Mesodermal cell (in vitro differentiated cells): ENCODE data around the gene PHF14. TPM values are rescaled to one million over a fixed set of nuclear protein-coding genes. Genes with fewer than 3 reads are reported as not detected.
A peak's percentile ranks its signal among the peaks of the same experiment; 100 is the strongest.
"Not testable (repeated sequence)": the region's sequence is repeated elsewhere in the genome, so short reads cannot be mapped to it uniquely, and the experiment has no call there.

Experiments used
- H3K27ac ChIP-seq: 2 replicates; pipeline ENCODE4 v1.7.0; 2013; ENCODE audit warnings: mild to moderate bottlenecking, low read depth, low read length, moderate library complexity; ENCODE audit not compliant: severe bottlenecking
- H3K36me3 ChIP-seq: 2 replicates; pipeline ENCODE4 v1.7.1; 2013; ENCODE audit warnings: mild to moderate bottlenecking, low read length, moderate library complexity; ENCODE audit not compliant: control insufficient read depth, insufficient read depth
- H3K4me1 ChIP-seq: one replicate; pipeline ENCODE4 v1.7.1; 2013; ENCODE audit warnings: mild to moderate bottlenecking, low read length; ENCODE audit not compliant: insufficient read depth, control insufficient read depth, poor library complexity, severe bottlenecking
- H3K4me3 ChIP-seq: 2 replicates; pipeline ENCODE4 v1.7.0; 2013; ENCODE audit warnings: low read length, control low read depth, mild to moderate bottlenecking; ENCODE audit not compliant: insufficient read depth, poor library complexity, severe bottlenecking; ENCODE audit errors: extremely low read depth
- H3K9me3 ChIP-seq: 2 replicates; pipeline ENCODE4 v1.7.1; 2013; ENCODE audit warnings: mild to moderate bottlenecking, low read length, moderate library complexity; ENCODE audit not compliant: control insufficient read depth
- WGBS, 2 experiments: methylation state at CpG; one replicate each; pipeline ENCODE4 v1.1.5; 2013; ENCODE audit warnings: missing lambda C conversion rate in 2 of 2; ENCODE audit not compliant: insufficient coverage in 2 of 2; 5-methylcytosine and 5-hydroxymethylcytosine counted together
- polyA plus RNA-seq, 2 experiments: library from polyadenylated mRNA; stranded (reverse); fragments of 50-300 nt; gene quantifications; one replicate each; pipeline ENCODE4 v1.2.3, GENCODE V29; 2013

PHF14 gene
- 36.5 TPM for polyA plus RNA-seq (2013, experiment 1 of 2)
- 43.8 TPM for polyA plus RNA-seq (2013, experiment 2 of 2)

DNA sequence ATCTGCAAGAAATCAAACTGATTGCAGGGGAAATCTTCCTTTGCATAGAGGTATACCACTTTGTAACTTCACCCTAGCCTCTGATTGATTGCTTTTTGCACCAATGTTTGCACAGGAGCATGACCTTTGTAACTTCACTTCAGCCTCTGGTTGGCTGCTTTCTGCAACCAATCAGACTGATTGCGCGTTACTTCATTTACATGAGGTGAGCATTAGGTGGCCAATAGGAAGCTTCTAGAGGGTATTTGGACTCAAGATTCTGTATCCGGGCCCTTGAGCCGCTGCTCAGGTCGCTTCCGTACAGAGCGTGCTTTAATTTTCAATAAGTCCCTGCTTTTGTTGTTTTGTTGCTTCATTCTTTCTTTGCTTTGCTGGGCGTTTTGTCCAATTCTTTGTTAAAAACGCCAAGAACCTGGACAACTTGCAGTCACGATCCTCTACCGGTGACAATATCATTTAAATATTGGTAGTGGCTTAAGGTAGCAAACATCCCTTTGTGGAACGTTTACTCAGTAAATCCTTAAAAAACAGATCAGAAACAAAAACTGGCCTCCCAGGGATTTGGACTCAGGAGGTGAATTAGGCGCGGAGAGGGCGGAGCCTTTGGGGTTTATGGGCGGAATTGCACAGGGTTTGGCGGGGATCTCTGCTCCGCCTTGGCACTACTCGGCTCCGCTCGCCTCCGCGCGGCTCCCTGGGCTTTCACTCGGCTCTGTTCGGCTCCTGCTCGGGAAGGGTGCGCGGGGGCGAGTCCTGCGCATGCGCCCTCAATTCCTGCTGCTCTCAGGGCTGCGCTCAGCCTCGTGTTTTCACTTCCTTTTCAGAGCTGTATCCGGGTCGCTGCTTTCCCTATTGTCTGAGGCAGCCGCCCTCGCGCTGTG lies at the start of gene PHF14:
TSS of gene PHF14 (plus strand) at position 812 of the 881 bp plus-strand sequence. CDS start 452 bp downstream, outside the sequence.
- no peaks in the 10 kb centered on the region for H3K9me3 ChIP-seq
- peaks cover 12% of the 10 kb centered on the region for H3K36me3 ChIP-seq
- H3K27ac ChIP-seq, result peak within 1 kb of the TSS; percentile 91
- 23 to 24% methylated on average over 32 to 34 of the region's 39 CpGs for WGBS, 2 experiments
- H3K4me1 ChIP-seq, result no peaks in the 10 kb centered on the region
- peak within 1 kb of the TSS; percentile 85 for H3K4me3 ChIP-seq

DNA sequence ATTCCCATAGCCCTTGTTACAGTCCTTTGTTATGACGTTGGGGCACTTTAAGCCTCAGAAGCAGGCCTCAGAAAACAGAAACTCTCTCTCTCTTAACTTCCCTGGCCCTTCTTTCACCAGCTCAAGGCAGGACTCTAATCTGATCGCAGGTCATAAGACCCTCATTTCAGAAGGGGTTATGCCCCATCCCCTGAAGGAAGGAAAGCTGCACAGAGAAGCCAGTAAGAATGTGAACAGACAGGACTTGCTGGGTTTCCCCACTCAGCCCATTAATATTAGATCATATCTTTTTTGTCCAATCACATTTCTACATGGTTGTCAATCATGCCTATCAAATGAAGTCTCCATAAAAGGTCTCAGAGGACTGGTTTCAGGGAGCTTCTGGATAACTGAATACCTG lies 49.3 kb upstream of the PHF14 start:
- Histone ChIP-seq H3K9me3 (no peaks in the 10 kb centered on the region), H3K4me1 (no peaks in the 10 kb centered on the region), H3K4me3 (no peak overlapping the region), H3K27ac (no peak overlapping the region), H3K36me3 (no peaks in the 10 kb centered on the region)
- WGBS, 2 experiments, result 80% methylated on average over 1 of the region's 2 CpGs; no CpG with 5 or more reads in 1 of the 2 experiments

DNA sequence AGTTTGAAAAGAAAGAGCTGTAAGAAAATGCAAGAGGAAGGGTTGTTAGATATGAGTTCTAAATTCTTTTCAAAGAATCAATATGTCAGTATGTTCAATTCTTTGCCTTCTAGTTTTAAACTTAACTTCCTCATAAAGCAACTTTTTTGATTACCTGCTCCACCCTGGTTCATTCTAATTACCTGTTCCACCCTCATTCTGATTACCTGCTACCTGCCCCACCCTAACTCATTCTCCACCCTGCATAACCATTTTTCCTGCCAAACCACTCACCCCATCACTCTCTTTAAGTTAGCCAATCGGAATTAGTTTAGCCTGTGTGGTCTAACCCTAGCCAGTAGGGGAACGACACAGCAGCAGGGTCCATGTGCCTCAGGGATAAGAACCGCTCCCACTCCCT lies 45.5 kb upstream of the PHF14 start:
- H3K4me1 ChIP-seq, H3K27ac ChIP-seq, H3K4me3 ChIP-seq, H3K9me3 ChIP-seq: not testable (repeated sequence)
- H3K36me3 ChIP-seq, result peaks cover 13% of the 10 kb centered on the region
- WGBS, 2 experiments, result 95 to 100% methylated on average over 1 to 2 of the region's 3 CpGs

- no peak overlapping the region for H3K4me3 ChIP-seq
- no peak overlapping the region for H3K27ac ChIP-seq
- WGBS, 2 experiments, result 90 to 94% methylated on average over 2 to 3 of the region's 3 CpGs
- H3K36me3 ChIP-seq, result peaks cover 28% of the 10 kb centered on the region
- H3K9me3 ChIP-seq, result no peaks in the 10 kb centered on the region
- no peaks in the 10 kb centered on the region for H3K4me1 ChIP-seq
These were observed 43.1 kb upstream of the PHF14 start for GRCh38 chr7:10930551-10930950.

GRCh38 chr7:10931161-10931560 lies 42.5 kb upstream of the PHF14 start:
- Histone ChIP-seq H3K36me3 (peaks cover 34% of the 10 kb centered on the region), H3K27ac (no peak overlapping the region), H3K4me1 (no peaks in the 10 kb centered on the region), H3K9me3 (no peaks in the 10 kb centered on the region), H3K4me3 (no peak overlapping the region)
- WGBS, 2 experiments, result 65 to 79% methylated on average over 4 of the region's 5 CpGs

GRCh38 chr7:10934292-10934691 lies 39.4 kb upstream of the PHF14 start:
- H3K9me3 ChIP-seq, result no peaks in the 10 kb centered on the region
- H3K4me3 ChIP-seq, result no peak overlapping the region
- no peaks in the 10 kb centered on the region for H3K4me1 ChIP-seq
- no peak overlapping the region for H3K27ac ChIP-seq
- peaks cover 49% of the 10 kb centered on the region for H3K36me3 ChIP-seq

- Histone ChIP-seq H3K27ac (peak overlapping the region; percentile 100), H3K4me1 (no peaks in the 10 kb centered on the region), H3K9me3 (no peaks in the 10 kb centered on the region), H3K36me3 (peaks cover 31% of the 10 kb centered on the region), H3K4me3 (peak overlapping the region; percentile 93)
- 0% methylated on average over 7 to 11 of the region's 18 CpGs for WGBS, 2 experiments
These were observed 34.3 kb upstream of the PHF14 start for GRCh38 chr7:10939237-10939910.

DNA sequence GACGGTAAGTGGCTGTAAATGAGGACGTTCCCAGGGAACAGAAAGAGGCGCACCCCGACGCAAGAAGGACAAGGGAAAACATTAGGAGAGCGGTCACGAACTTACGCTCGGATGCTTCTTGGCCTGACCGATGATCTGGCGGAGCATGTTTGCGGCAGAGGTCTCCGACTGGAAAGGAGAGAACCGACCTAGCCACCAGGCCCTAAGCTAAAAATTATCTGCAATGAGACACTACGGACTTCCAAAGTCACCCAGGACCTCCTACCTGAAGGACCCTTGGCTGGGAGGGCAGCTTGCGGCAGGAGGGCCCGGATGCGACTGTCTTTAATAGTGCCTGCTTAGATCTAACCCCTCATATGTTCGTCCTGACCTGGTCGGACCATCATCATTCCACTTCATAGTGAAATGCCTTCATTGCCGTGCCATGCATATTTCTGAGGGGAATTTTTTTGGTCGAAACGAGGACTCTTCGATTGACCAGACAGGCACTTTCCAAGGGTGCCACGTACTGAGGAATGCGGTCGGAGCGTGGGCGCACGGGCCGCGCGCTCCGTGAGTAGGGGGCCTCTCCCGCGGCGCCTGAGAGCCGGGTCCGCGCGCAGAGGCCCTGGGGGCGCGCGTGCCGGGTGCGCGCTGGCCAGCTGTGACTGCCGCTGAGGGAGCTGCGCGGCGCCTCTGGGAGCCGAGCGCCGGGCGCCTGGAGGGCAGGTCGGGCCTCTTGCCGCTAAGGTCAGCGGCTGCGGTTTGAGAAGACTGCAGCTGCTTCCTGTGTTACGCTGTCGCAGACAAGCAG lies 33.6 kb upstream of the PHF14 start:
- Histone ChIP-seq H3K27ac (peak overlapping the region; percentile 100), H3K36me3 (peaks cover 26% of the 10 kb centered on the region), H3K9me3 (no peaks in the 10 kb centered on the region), H3K4me1 (no peaks in the 10 kb centered on the region), H3K4me3 (peak overlapping the region; percentile 93)
- WGBS, 2 experiments, result 0 to 1% methylated on average over 42 to 54 of the region's 61 CpGs

GRCh38 chr7:10940704-10941355 lies 32.8 kb upstream of the PHF14 start:
- WGBS, 2 experiments, result 54 to 55% methylated on average over 11 to 12 of the region's 18 CpGs
- H3K27ac ChIP-seq, result peak overlapping the region; percentile 100
- peaks cover 19% of the 10 kb centered on the region for H3K36me3 ChIP-seq

DNA sequence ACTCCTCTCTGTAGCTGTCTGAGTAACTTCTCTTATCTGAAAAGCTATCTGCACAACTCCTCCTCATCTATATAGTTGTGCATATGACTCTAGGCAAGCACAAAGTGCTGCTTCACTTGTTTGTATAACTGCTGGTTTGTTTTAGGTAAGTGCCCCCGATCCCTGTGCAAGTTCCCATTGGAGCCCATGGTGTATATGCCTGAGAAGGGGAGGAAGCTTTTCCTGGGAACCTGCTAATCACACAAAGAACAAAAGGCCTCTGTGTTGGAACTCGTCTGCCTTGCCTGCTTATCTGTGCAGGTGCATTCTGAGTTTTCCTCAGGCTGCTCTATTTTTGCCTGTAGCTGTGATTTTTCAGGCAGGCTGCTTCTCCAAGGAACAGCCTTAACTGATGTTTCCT lies 23.2 kb upstream of the PHF14 start:
- Histone ChIP-seq H3K4me1 (no peaks in the 10 kb centered on the region), H3K36me3 (no peaks in the 10 kb centered on the region), H3K27ac (no peak overlapping the region), H3K4me3 (no peak overlapping the region), H3K9me3 (no peaks in the 10 kb centered on the region)
- WGBS, 2 experiments, result 82 to 88% methylated on average over 1 of the region's 2 CpGs

More at GRCh38 chr7:10940704-10941355, 32.8 kb upstream of the PHF14 start:
- H3K4me1 ChIP-seq, result no peaks in the 10 kb centered on the region
- no peaks in the 10 kb centered on the region for H3K9me3 ChIP-seq
- H3K4me3 ChIP-seq, result peak overlapping the region; percentile 93
